ENCODE data around the gene SLC22A5.

DNA sequence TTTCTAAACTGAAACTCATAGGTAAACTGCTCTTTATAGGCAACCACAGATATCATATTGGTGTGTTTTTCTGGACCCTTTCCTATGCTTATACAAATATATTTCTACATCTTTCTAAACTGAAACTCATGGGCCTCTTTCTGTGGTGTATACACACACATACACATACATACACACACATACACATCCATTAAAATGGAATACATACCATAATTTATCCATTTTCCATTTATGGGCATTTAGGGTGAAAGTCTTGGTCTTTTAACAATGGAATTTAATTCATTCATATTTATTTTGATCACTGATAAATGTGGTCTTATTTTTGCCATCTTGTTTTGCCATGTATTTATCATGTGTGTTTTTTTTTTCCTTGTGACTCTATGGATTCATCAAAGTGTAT, 44.1 kb downstream of the SLC22A5 start:
- TF ChIP-seq, protein P1, sequence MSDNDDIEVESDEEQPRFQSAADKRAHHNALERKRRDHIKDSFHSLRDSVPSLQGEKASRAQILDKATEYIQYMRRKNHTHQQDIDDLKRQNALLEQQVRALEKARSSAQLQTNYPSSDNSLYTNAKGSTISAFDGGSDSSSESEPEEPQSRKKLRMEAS (IDR thresholded peaks at IDR 0.05), result no peak
- TF ChIP-seq, protein P2, sequence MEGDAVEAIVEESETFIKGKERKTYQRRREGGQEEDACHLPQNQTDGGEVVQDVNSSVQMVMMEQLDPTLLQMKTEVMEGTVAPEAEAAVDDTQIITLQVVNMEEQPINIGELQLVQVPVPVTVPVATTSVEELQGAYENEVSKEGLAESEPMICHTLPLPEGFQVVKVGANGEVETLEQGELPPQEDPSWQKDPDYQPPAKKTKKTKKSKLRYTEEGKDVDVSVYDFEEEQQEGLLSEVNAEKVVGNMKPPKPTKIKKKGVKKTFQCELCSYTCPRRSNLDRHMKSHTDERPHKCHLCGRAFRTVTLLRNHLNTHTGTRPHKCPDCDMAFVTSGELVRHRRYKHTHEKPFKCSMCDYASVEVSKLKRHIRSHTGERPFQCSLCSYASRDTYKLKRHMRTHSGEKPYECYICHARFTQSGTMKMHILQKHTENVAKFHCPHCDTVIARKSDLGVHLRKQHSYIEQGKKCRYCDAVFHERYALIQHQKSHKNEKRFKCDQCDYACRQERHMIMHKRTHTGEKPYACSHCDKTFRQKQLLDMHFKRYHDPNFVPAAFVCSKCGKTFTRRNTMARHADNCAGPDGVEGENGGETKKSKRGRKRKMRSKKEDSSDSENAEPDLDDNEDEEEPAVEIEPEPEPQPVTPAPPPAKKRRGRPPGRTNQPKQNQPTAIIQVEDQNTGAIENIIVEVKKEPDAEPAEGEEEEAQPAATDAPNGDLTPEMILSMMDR (IDR thresholded peaks at IDR 0.05; ENCODE audit: control extremely low read depth in 1 of 3, insufficient read depth in 1 of 3, low read depth in 1 of 3, low read length in 3 of 3), result no peak

All from H1 (cell line).